HCT116 (cell line): ENCODE measurements around the gene HAX1. TPM values are rescaled to one million over a fixed set of nuclear protein-coding genes. Genes with fewer than 3 reads are reported as not detected.

Source experiments
- ATAC-seq: fragments of 200-7000 bp; cut with Tn5 transposase; 2 replicates; pipeline ENCODE4 v1.9.1; 2020; ENCODE audit warnings: mild to moderate bottlenecking, moderate library complexity
- BruUV-seq: library from RNA; stranded (reverse); fragments of 400-500 nt; replicated peaks from 2 replicates; lab custom pipeline; 2021; lab: Mats Ljungman, UMichigan
- CTCF ChIA-PET: fragments of 300-600 bp; sonication (Branson Sonifier 250); formaldehyde crosslinking; loops from one replicate; lab custom pipeline; 2021; ENCODE audit warnings: antibody characterized with exemption; lab: Charles Lee
- POLR2A ChIA-PET: fragments of 300-600, 350-600 bp; sonication (Branson Sonifier 250); formaldehyde crosslinking; loops from one replicate; lab custom pipeline; 2021; ENCODE audit warnings: antibody characterized with exemption; lab: Charles Lee
- RAD21 ChIA-PET, 2 experiments: fragments of 300-600 bp; sonication (Branson Sonifier 250); formaldehyde crosslinking; loops; one replicate each; lab custom pipeline; 2023; ENCODE audit warnings: low total read pairs in 2 of 2; ENCODE audit not compliant: uncharacterized antibody in 2 of 2, unreplicated experiment in 2 of 2, low non-redundant PET in 1 of 2; lab: Charles Lee
- DNase-seq: peaks from one replicate; pipeline ENCODE4 v3.0.0-alpha.2; 2010; ENCODE audit warnings: low read depth, low spot score
- H2AFZ ChIP-seq: fragments of 200-600 bp; shearing (Covaris generic), sonication (generic); 2 replicates; pipeline ENCODE4 v1.6.1; 2017; ENCODE audit warnings: low read depth, mixed run types, mixed read lengths, antibody characterized with exemption, low read length; ENCODE audit not compliant: poor library complexity, severe bottlenecking
- H3K27ac ChIP-seq: 2 replicates; pipeline ENCODE4 v1.5.1; 2012; ENCODE audit warnings: low read depth, low read length
- H3K27me3 ChIP-seq: fragments of 200-600 bp; sonication (generic); 2 replicates; pipeline ENCODE4 v1.6.1; 2016; ENCODE audit warnings: mixed run types, low read length, mixed read lengths; ENCODE audit not compliant: insufficient read depth
- H3K36me3 ChIP-seq, 2 experiments: fragments of 200-500 bp in 1 of 2; fragments of 200-600 bp in 1 of 2; sonication (Bioruptor generic) in 1 of 2; sonication (generic) in 1 of 2; 2 replicates each; pipeline versions ENCODE4 v1.5.1 to v1.6.1; 2014 to 2016; ENCODE audit warnings: low read length in 2 of 2, inconsistent platforms in 1 of 2, mixed read lengths in 1 of 2, mixed run types in 1 of 2; ENCODE audit not compliant: insufficient read depth in 2 of 2, control insufficient read depth in 1 of 2
- H3K4me1 ChIP-seq, 2 experiments: fragments of 200-600 bp in 1 of 2; sonication (generic) in 1 of 2; 2 replicates each; pipeline versions ENCODE4 v1.5.1 to v1.6.1; 2012 to 2017; ENCODE audit warnings: low read length in 2 of 2, inconsistent platforms in 1 of 2, mild to moderate bottlenecking in 1 of 2, mixed read lengths in 1 of 2, mixed run types in 1 of 2, moderate library complexity in 1 of 2; ENCODE audit not compliant: insufficient read depth in 2 of 2, control insufficient read depth in 1 of 2
- H3K4me2 ChIP-seq: fragments of 200-600 bp; sonication (generic); 2 replicates; pipeline ENCODE4 v1.6.1; 2017; ENCODE audit warnings: mixed run types, low read length, mixed read lengths
- H3K4me3 ChIP-seq, 2 experiments: fragments of 200-600 bp in 1 of 2; sonication (generic) in 1 of 2; replicated peaks in 1 of 2; 2 replicates each; pipeline ENCODE4 v1.5.1; 2011 to 2016; ENCODE audit warnings: low read length in 2 of 2, control low read depth in 1 of 2, low read depth in 1 of 2, mild to moderate bottlenecking in 1 of 2, mixed read lengths in 1 of 2, mixed run types in 1 of 2
- H3K79me2 ChIP-seq: fragments of 200-600 bp; sonication (generic); 2 replicates; pipeline ENCODE4 v1.6.1; 2017; ENCODE audit warnings: mild to moderate bottlenecking, mixed run types, low read length, moderate library complexity, mixed read lengths; ENCODE audit not compliant: insufficient read depth
- H3K9ac ChIP-seq: fragments of 200-600 bp; sonication (generic); 2 replicates; pipeline ENCODE4 v1.6.1; 2016; ENCODE audit warnings: low read length, mixed read lengths
- H3K9me2 ChIP-seq: fragments of 200-600 bp; sonication (generic), shearing (Covaris generic); 2 replicates; pipeline ENCODE4 v1.6.1; 2017; ENCODE audit warnings: mixed run types, mild to moderate bottlenecking, moderate library complexity; ENCODE audit not compliant: insufficient read depth
- H3K9me3 ChIP-seq, 2 experiments: fragments of 200-500 bp in 1 of 2; fragments of 200-600 bp in 1 of 2; sonication (Bioruptor generic) in 1 of 2; sonication (generic) in 1 of 2; 2 replicates each; pipeline ENCODE4 v1.6.1; 2014 to 2017; ENCODE audit warnings: low read length in 2 of 2, mixed read lengths in 2 of 2, inconsistent platforms in 1 of 2, low read depth in 1 of 2, mild to moderate bottlenecking in 1 of 2, mixed run types in 1 of 2, moderate library complexity in 1 of 2; ENCODE audit not compliant: control insufficient read depth in 1 of 2, insufficient read depth in 1 of 2
- H4K20me1 ChIP-seq: fragments of 200-600 bp; sonication (generic), shearing (Covaris generic); 2 replicates; pipeline ENCODE4 v1.6.1; 2017; ENCODE audit warnings: mixed run types, mild to moderate bottlenecking, moderate library complexity; ENCODE audit not compliant: insufficient read depth
- CBX3 ChIP-seq: IDR thresholded peaks from 2 replicates; pipeline ENCODE4 v1.6.1; 2012; ENCODE audit warnings: low read depth
- EGR1 ChIP-seq: IDR thresholded peaks from 2 replicates; pipeline ENCODE4 v1.6.1; 2012; ENCODE audit warnings: low read depth
- ELF1 ChIP-seq: IDR thresholded peaks from 2 replicates; pipeline ENCODE4 v1.6.1; 2012; ENCODE audit warnings: low read depth, borderline replicate concordance
- EZH2 ChIP-seq: fragments of 200-600 bp; sonication (generic); IDR thresholded peaks from 2 replicates; pipeline ENCODE4 v1.6.1; 2017; ENCODE audit warnings: antibody characterized with exemption, mixed run types
- EZH2phosphoT487 ChIP-seq: fragments of 200-600 bp; IDR thresholded peaks from 2 replicates; pipeline ENCODE4 v1.6.1; 2018; ENCODE audit warnings: antibody characterized with exemption, borderline replicate concordance
- FOSL1 ChIP-seq: IDR thresholded peaks from 2 replicates; pipeline ENCODE4 v1.6.1; 2012; ENCODE audit warnings: low read depth
- JUND ChIP-seq: IDR thresholded peaks from 2 replicates; pipeline ENCODE4 v1.6.1; 2012
- POLR2A ChIP-seq: IDR thresholded peaks from 2 replicates; pipeline ENCODE4 v1.7.0; 2011; ENCODE audit warnings: borderline replicate concordance; ENCODE audit not compliant: insufficient read depth, insufficient read length; ENCODE audit errors: extremely low read depth
- POLR2AphosphoS5 ChIP-seq: IDR thresholded peaks from 2 replicates; pipeline ENCODE4 v1.6.1; 2011; ENCODE audit warnings: mild to moderate bottlenecking, low read depth, low read length, moderate library complexity
- RAD21 ChIP-seq: IDR thresholded peaks from 2 replicates; pipeline ENCODE4 v1.6.1; 2012; ENCODE audit warnings: low read depth, mild to moderate bottlenecking
- SP1 ChIP-seq: IDR thresholded peaks from 2 replicates; pipeline ENCODE4 v1.6.1; 2012; ENCODE audit warnings: low read depth
- YY1 ChIP-seq: IDR thresholded peaks from 2 replicates; pipeline ENCODE4 v1.6.1; 2011; ENCODE audit warnings: low read length, low read depth, moderate library complexity, mild to moderate bottlenecking; ENCODE audit not compliant: insufficient replicate concordance; ENCODE audit errors: extremely low read depth
- ZFX ChIP-seq: fragments of 450-650 bp; IDR thresholded peaks from 2 replicates; pipeline ENCODE4 v1.6.1; 2017
- intact Hi-C: fragments of 100-400 bp; cut with micrococcal nuclease; formaldehyde crosslinking; loops from 2 replicates; pipeline ENCODE4 v1.10.0; 2022
- total RNA-seq: library from RNA; stranded (reverse); gene quantifications from one replicate; pipeline ENCODE4 v1.2.1, GENCODE V29; 2021; ENCODE audit not compliant: unreplicated experiment
- TF ChIP-seq, protein P1 (sequence below): IDR thresholded peaks from 2 replicates; pipeline ENCODE4 v1.6.1; 2011; ENCODE audit warnings: mild to moderate bottlenecking, low read length, moderate library complexity; ENCODE audit not compliant: insufficient replicate concordance; ENCODE audit errors: extremely low read depth
- TF ChIP-seq, protein P2 (sequence below): IDR thresholded peaks from 2 replicates; pipeline ENCODE4 v1.6.1; 2012; ENCODE audit warnings: low read depth
- TF ChIP-seq, protein P3 (sequence below): IDR thresholded peaks from 2 replicates; pipeline ENCODE4 v1.6.1; 2012
- TF ChIP-seq, protein P4 (sequence below): IDR thresholded peaks from 2 replicates; pipeline ENCODE4 v1.6.1; 2012

The HAX1 gene
- total RNA-seq, 1 experiment from 2014 or later: 93.6 TPM

DNA sequence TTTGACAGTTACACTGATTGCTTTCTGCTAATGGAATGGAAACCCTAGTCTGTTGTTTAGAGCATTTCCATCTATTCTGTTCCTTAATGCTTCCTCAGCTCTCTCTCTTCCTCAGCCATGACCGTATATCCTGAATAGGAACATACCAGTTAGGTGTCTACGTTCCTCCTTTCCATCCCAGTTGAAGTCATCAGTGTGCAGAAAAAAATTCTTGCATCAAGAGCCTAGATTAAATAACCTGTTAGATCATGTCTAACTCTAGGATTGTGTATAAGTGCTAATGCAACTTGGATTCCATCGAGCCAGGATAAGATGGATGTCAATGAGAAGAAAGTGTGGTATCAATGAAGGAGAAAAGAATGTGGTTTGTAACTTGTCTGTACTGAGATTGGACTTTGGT is 32.9 kb upstream of the HAX1 start:
- Histone ChIP-seq H3K9ac (no peak overlapping the region), H3K79me2 (peaks cover 86% of the 10 kb centered on the region), H3K4me3 (no peak overlapping the region), H3K9me2 (no peaks in the 10 kb centered on the region), H3K4me1 (no peaks in the 10 kb centered on the region), H2AFZ (no peak overlapping the region), H4K20me1 (peaks cover 13% of the 10 kb centered on the region; the same call in 1 of the 2 replicates), H3K9me3 (no peaks in the 10 kb centered on the region), H3K27me3 (no peaks in the 10 kb centered on the region)
- RAD21 ChIA-PET: no interaction called here
- intact Hi-C loops: no loop called here
- no peak for ATAC-seq
- POLR2A ChIA-PET: no interaction called here
- no TSS peak for BruUV-seq
- TF ChIP-seq, protein P1, sequence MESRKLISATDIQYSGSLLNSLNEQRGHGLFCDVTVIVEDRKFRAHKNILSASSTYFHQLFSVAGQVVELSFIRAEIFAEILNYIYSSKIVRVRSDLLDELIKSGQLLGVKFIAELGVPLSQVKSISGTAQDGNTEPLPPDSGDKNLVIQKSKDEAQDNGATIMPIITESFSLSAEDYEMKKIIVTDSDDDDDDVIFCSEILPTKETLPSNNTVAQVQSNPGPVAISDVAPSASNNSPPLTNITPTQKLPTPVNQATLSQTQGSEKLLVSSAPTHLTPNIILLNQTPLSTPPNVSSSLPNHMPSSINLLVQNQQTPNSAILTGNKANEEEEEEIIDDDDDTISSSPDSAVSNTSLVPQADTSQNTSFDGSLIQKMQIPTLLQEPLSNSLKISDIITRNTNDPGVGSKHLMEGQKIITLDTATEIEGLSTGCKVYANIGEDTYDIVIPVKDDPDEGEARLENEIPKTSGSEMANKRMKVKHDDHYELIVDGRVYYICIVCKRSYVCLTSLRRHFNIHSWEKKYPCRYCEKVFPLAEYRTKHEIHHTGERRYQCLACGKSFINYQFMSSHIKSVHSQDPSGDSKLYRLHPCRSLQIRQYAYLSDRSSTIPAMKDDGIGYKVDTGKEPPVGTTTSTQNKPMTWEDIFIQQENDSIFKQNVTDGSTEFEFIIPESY: no peak
- TF ChIP-seq FOSL1: no peak
- TF ChIP-seq EZH2phosphoT487: no peak
- no peak for TF ChIP-seq ZFX
- no peak for TF ChIP-seq ELF1
- TF ChIP-seq EGR1: no peak
- TF ChIP-seq, all 23 proteins: peak for 0
- Histone ChIP-seq H3K4me2 (no peak overlapping the region), H3K27ac (no peak overlapping the region), H3K36me3 (peaks cover 68 to 83% of the 10 kb centered on the region in 2 experiments)
- no peak for DNase-seq
- CTCF ChIA-PET: no interaction called here

DNA sequence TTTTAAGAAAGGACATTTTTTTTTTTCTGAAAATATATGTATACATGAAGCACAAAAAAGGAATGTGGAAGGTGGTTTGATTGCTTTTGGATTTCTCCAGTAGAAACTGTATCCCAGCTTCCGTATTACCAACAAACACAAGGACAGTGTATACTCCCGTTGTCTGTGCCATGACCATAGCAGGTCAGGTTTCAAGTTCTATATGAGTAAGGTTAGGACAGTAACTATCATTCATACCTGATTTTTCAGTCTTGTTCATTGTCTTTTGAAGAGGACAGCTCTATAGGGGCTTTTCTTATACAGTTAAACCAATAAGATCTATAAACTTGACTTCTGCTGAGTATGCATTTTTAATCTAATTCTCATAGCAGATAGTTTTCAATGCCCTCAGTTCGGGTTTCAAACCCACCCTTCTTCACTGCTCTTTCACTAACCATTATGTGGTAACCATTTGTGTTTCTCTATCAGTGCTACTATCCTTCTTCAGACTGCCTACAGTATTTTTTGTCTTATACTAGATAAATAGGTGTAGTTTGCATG is 32.1 kb upstream of the HAX1 start:
- ChIA-PET RAD21 (no interaction called here), POLR2A (no interaction called here), CTCF (no interaction called here)
- DNase-seq: no peak
- peaks cover 79% of the 10 kb centered on the region for H3K79me2 ChIP-seq
- no peak overlapping the region for H3K9ac ChIP-seq
- intact Hi-C loops: no loop called here
- no peak overlapping the region for H2AFZ ChIP-seq
- no peak overlapping the region for H3K4me3 ChIP-seq
- H3K27ac ChIP-seq: no peak overlapping the region
- BruUV-seq: no TSS peak
- no peak for ATAC-seq
- H3K36me3 ChIP-seq: peaks cover 66 to 83% of the 10 kb centered on the region in 2 experiments
- H3K9me3 ChIP-seq: no peaks in the 10 kb centered on the region
- no peaks in the 10 kb centered on the region for H3K4me1 ChIP-seq
- H4K20me1 ChIP-seq: peaks cover 13% of the 10 kb centered on the region; the same call in 1 of the 2 replicates
- no peaks in the 10 kb centered on the region for H3K27me3 ChIP-seq
- no peak overlapping the region for H3K4me2 ChIP-seq
- no peaks in the 10 kb centered on the region for H3K9me2 ChIP-seq
- no peak for TF ChIP-seq POLR2AphosphoS5
- TF ChIP-seq FOSL1: no peak
- TF ChIP-seq ELF1: no peak
- TF ChIP-seq, protein P2, sequence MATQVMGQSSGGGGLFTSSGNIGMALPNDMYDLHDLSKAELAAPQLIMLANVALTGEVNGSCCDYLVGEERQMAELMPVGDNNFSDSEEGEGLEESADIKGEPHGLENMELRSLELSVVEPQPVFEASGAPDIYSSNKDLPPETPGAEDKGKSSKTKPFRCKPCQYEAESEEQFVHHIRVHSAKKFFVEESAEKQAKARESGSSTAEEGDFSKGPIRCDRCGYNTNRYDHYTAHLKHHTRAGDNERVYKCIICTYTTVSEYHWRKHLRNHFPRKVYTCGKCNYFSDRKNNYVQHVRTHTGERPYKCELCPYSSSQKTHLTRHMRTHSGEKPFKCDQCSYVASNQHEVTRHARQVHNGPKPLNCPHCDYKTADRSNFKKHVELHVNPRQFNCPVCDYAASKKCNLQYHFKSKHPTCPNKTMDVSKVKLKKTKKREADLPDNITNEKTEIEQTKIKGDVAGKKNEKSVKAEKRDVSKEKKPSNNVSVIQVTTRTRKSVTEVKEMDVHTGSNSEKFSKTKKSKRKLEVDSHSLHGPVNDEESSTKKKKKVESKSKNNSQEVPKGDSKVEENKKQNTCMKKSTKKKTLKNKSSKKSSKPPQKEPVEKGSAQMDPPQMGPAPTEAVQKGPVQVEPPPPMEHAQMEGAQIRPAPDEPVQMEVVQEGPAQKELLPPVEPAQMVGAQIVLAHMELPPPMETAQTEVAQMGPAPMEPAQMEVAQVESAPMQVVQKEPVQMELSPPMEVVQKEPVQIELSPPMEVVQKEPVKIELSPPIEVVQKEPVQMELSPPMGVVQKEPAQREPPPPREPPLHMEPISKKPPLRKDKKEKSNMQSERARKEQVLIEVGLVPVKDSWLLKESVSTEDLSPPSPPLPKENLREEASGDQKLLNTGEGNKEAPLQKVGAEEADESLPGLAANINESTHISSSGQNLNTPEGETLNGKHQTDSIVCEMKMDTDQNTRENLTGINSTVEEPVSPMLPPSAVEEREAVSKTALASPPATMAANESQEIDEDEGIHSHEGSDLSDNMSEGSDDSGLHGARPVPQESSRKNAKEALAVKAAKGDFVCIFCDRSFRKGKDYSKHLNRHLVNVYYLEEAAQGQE: no peak
- no peak for TF ChIP-seq CBX3
- TF ChIP-seq SP1: no peak
- TF ChIP-seq, protein P3, sequence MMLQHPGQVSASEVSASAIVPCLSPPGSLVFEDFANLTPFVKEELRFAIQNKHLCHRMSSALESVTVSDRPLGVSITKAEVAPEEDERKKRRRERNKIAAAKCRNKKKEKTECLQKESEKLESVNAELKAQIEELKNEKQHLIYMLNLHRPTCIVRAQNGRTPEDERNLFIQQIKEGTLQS: no peak
- no peak for TF ChIP-seq YY1
- TF ChIP-seq POLR2A: no peak
- TF ChIP-seq ZFX: no peak
- TF ChIP-seq, protein P4, sequence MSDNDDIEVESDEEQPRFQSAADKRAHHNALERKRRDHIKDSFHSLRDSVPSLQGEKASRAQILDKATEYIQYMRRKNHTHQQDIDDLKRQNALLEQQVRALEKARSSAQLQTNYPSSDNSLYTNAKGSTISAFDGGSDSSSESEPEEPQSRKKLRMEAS: no peak
- TF ChIP-seq EZH2: no peak
- no peak for TF ChIP-seq RAD21
- no peak for TF ChIP-seq JUND
